Muscle layer of colon (tissue), 2 donors: Measurements from ENCODE around the gene COL12A1.
A peak's percentile ranks its signal among the peaks of the same experiment; 100 is the strongest.

Experiments
- H3K27ac ChIP-seq: one replicate; pipeline ENCODE4 v1.7.0; 2013; ENCODE audit warnings: low read depth, mild to moderate bottlenecking, low read length, moderate library complexity
- H3K27me3 ChIP-seq, 2 donors: one replicate each; pipeline ENCODE4 v1.7.0; 2013; ENCODE audit warnings: low read length in 2 of 2, mild to moderate bottlenecking in 2 of 2; ENCODE audit not compliant: insufficient read depth in 2 of 2, control insufficient read depth in 1 of 2
- H3K36me3 ChIP-seq: one replicate; pipeline ENCODE4 v1.7.0; 2013; ENCODE audit warnings: mild to moderate bottlenecking, low read length; ENCODE audit not compliant: insufficient read depth
- H3K4me1 ChIP-seq: one replicate; pipeline ENCODE4 v1.7.0; 2013; ENCODE audit warnings: mild to moderate bottlenecking, low read length; ENCODE audit not compliant: insufficient read depth
- H3K4me3 ChIP-seq, 2 donors: one replicate each; pipeline ENCODE4 v1.7.0; 2013; ENCODE audit warnings: low read length in 2 of 2, low read depth in 1 of 2, mild to moderate bottlenecking in 1 of 2, moderate library complexity in 1 of 2
- H3K9ac ChIP-seq: one replicate; pipeline ENCODE4 v1.7.0; 2013; ENCODE audit warnings: low read length
- H3K9me3 ChIP-seq: one replicate; pipeline ENCODE4 v1.7.0; 2013; ENCODE audit warnings: mild to moderate bottlenecking, low read length
- donor health status: abdominal sarcoma.
- donor health status: Adenocarcinoma of cecum.

Gene COL12A1

GRCh38 chr6:75091467-75092190 lies 114.2 kb downstream of the COL12A1 start:
- Histone ChIP-seq H3K4me1 (peaks cover 9% of the 10 kb centered on the region), H3K36me3 (peaks cover 12% of the 10 kb centered on the region), H3K9me3 (no peaks in the 10 kb centered on the region), H3K27ac (no peak overlapping the region), H3K27me3 (no peaks in the 10 kb centered on the region), H3K9ac (no peak overlapping the region), H3K4me3 (no peak overlapping the region)

- Histone ChIP-seq H3K9ac (no peak overlapping the region), H3K27ac (no peak overlapping the region), H3K27me3 (no peaks in the 10 kb centered on the region), H3K4me1 (peaks cover 9% of the 10 kb centered on the region), H3K4me3 (no peak overlapping the region), H3K36me3 (peaks cover 12% of the 10 kb centered on the region), H3K9me3 (no peaks in the 10 kb centered on the region)
Measured at GRCh38 chr6:75090576-75090975, 115.3 kb downstream of the COL12A1 start.

GRCh38 chr6:75089921-75090320 lies 115.9 kb downstream of the COL12A1 start:
- no peaks in the 10 kb centered on the region for H3K9me3 ChIP-seq
- no peak overlapping the region for H3K4me3 ChIP-seq
- no peak overlapping the region for H3K27ac ChIP-seq
- no peaks in the 10 kb centered on the region for H3K27me3 ChIP-seq
- peaks cover 7% of the 10 kb centered on the region for H3K4me1 ChIP-seq
- no peak overlapping the region for H3K9ac ChIP-seq
- H3K36me3 ChIP-seq: peaks cover 12% of the 10 kb centered on the region

GRCh38 chr6:75089151-75089897 lies 116.5 kb downstream of the COL12A1 start:
- H3K9ac ChIP-seq: no peak overlapping the region
- no peak overlapping the region for H3K27ac ChIP-seq
- peaks cover 4% of the 10 kb centered on the region for H3K4me1 ChIP-seq
- H3K4me3 ChIP-seq: no peak overlapping the region
- H3K27me3 ChIP-seq: no peaks in the 10 kb centered on the region
- peaks cover 12% of the 10 kb centered on the region for H3K36me3 ChIP-seq
- no peaks in the 10 kb centered on the region for H3K9me3 ChIP-seq

- peaks cover 4% of the 10 kb centered on the region for H3K4me1 ChIP-seq
- H3K36me3 ChIP-seq: peaks cover 12% of the 10 kb centered on the region
- H3K9ac ChIP-seq: no peak overlapping the region
- no peaks in the 10 kb centered on the region for H3K9me3 ChIP-seq
- H3K27ac ChIP-seq: no peak overlapping the region
- no peaks in the 10 kb centered on the region for H3K27me3 ChIP-seq
- H3K4me3 ChIP-seq: no peak overlapping the region
Measured at GRCh38 chr6:75085931-75086635, 119.8 kb downstream of the COL12A1 start.

GRCh38 chr6:75084872-75085381 lies 120.9 kb downstream of the COL12A1 start:
- Histone ChIP-seq H3K36me3 (peaks cover 12% of the 10 kb centered on the region), H3K9me3 (no peaks in the 10 kb centered on the region), H3K4me3 (peak overlapping the region; percentile 47 to 53), H3K9ac (no peak overlapping the region), H3K4me1 (peaks cover 4% of the 10 kb centered on the region), H3K27me3 (no peaks in the 10 kb centered on the region), H3K27ac (peak overlapping the region; percentile 8)

GRCh38 chr6:75084018-75084417 lies 121.8 kb downstream of the COL12A1 start:
- Histone ChIP-seq H3K9me3 (no peaks in the 10 kb centered on the region), H3K4me1 (peaks cover 4% of the 10 kb centered on the region), H3K9ac (no peak overlapping the region), H3K4me3 (no peak overlapping the region), H3K36me3 (peaks cover 12% of the 10 kb centered on the region), H3K27ac (no peak overlapping the region), H3K27me3 (no peaks in the 10 kb centered on the region)

GRCh38 chr6:75081921-75082320 lies 123.9 kb downstream of the COL12A1 start:
- H3K36me3 ChIP-seq: no peaks in the 10 kb centered on the region
- H3K27me3 ChIP-seq: no peaks in the 10 kb centered on the region
- H3K9ac ChIP-seq: no peak overlapping the region
- no peak overlapping the region for H3K27ac ChIP-seq
- H3K4me3 ChIP-seq: no peak overlapping the region
- peaks cover 4% of the 10 kb centered on the region for H3K4me1 ChIP-seq
- H3K9me3 ChIP-seq: no peaks in the 10 kb centered on the region

GRCh38 chr6:75081047-75081446 lies 124.8 kb downstream of the COL12A1 start:
- Histone ChIP-seq H3K27me3 (no peaks in the 10 kb centered on the region), H3K9ac (no peak overlapping the region), H3K9me3 (no peaks in the 10 kb centered on the region), H3K27ac (no peak overlapping the region), H3K36me3 (no peaks in the 10 kb centered on the region), H3K4me3 (no peak overlapping the region), H3K4me1 (peaks cover 4% of the 10 kb centered on the region)

GRCh38 chr6:75079589-75079988 lies 126.3 kb downstream of the COL12A1 start:
- Histone ChIP-seq H3K4me1 (peaks cover 4% of the 10 kb centered on the region), H3K4me3 (no peak overlapping the region), H3K36me3 (no peaks in the 10 kb centered on the region), H3K27me3 (no peaks in the 10 kb centered on the region), H3K27ac (no peak overlapping the region), H3K9me3 (no peaks in the 10 kb centered on the region), H3K9ac (no peak overlapping the region)

GRCh38 chr6:75077701-75078100 lies 128.2 kb downstream of the COL12A1 start:
- no peaks in the 10 kb centered on the region for H3K9me3 ChIP-seq
- no peaks in the 10 kb centered on the region for H3K36me3 ChIP-seq
- H3K9ac ChIP-seq: no peak overlapping the region
- no peaks in the 10 kb centered on the region for H3K27me3 ChIP-seq
- no peak overlapping the region for H3K27ac ChIP-seq
- no peaks in the 10 kb centered on the region for H3K4me1 ChIP-seq
- no peak overlapping the region for H3K4me3 ChIP-seq
